Memory B cell (primary cell): ENCODE results near the gene DBH.
A peak's percentile ranks its signal among the peaks of the same experiment; 100 is the strongest.

Experiments used
- ATAC-seq: fragments of 150-1000 bp; cut with Tn5 transposase; 2 replicates; pipeline ENCODE4 v1.10.0; 2021; ENCODE audit warnings: low read depth, mild to moderate bottlenecking, moderate library complexity
- DNase-seq, 2 donors: peaks; one replicate each; pipeline ENCODE4 v3.0.0; 2022; ENCODE audit warnings: low spot score in 2 of 2
- H3K27ac Mint-ChIP-seq: one replicate; pipeline ENCODE4 v1.8.0; 2022; ENCODE audit warnings: mild to moderate bottlenecking, moderate library complexity, mixed read lengths
- H3K27me3 Mint-ChIP-seq: one replicate; pipeline ENCODE4 v1.8.0; 2022; ENCODE audit warnings: mixed read lengths
- H3K36me3 Mint-ChIP-seq: one replicate; pipeline ENCODE4 v1.8.0; 2022; ENCODE audit warnings: mild to moderate bottlenecking, mixed read lengths
- H3K4me1 Mint-ChIP-seq: one replicate; pipeline ENCODE4 v1.8.0; 2022; ENCODE audit warnings: mixed read lengths
- H3K4me3 Mint-ChIP-seq: one replicate; pipeline ENCODE4 v1.8.0; 2022; ENCODE audit warnings: mild to moderate bottlenecking, moderate library complexity, mixed read lengths
- H3K9me3 Mint-ChIP-seq: one replicate; pipeline ENCODE4 v1.8.0; 2022; ENCODE audit warnings: mixed read lengths

DBH gene

DNA sequence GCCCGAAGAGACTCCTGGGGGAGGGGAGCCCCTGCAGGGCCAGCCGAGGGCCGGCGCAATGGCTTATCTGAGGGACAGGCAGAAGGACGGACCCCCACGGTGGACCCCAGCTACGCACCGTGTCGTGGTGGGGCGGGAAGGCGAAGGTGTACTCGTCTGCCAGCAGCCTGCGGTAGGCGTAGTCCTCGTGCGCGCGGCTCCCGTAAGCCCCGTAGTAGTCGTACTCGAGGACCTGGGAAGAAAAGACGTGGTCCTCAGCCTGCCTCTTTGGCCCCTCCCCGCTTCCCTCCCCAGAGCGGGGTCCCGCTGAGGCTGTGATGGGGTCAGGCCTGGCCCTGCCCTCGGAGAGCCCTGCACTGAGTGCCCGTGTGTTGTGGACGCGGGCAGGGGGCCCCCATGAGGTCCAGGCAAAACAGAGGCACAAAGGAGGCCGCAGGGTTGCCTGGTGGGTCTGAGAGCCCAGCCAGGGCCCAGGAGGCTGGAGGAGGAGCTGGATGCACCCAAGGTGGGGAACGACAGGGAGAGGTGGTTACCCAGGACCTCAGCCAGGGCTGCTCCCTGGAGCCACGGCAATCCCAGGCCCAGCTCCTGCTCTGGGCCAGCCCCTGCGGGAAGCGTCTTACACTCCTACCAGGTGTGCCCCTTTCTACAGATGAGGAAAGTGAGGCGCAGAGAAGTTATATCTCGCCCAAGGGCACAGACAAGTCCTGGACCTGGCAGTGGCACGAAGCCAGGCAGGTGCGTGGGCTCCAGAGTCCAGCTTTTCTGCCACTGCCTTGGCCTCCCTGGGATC, 66.8 kb downstream of the DBH start:
- Mint-ChIP-seq H3K27me3 (peaks cover 24% of the 10 kb centered on the region), H3K4me1 (peaks cover 3% of the 10 kb centered on the region), H3K27ac (no peak overlapping the region), H3K9me3 (peaks cover 2% of the 10 kb centered on the region), H3K4me3 (peak overlapping the region; percentile 32), H3K36me3 (peaks cover 2% of the 10 kb centered on the region)
- DNase-seq = no peak
- ATAC-seq = no peak

DNA sequence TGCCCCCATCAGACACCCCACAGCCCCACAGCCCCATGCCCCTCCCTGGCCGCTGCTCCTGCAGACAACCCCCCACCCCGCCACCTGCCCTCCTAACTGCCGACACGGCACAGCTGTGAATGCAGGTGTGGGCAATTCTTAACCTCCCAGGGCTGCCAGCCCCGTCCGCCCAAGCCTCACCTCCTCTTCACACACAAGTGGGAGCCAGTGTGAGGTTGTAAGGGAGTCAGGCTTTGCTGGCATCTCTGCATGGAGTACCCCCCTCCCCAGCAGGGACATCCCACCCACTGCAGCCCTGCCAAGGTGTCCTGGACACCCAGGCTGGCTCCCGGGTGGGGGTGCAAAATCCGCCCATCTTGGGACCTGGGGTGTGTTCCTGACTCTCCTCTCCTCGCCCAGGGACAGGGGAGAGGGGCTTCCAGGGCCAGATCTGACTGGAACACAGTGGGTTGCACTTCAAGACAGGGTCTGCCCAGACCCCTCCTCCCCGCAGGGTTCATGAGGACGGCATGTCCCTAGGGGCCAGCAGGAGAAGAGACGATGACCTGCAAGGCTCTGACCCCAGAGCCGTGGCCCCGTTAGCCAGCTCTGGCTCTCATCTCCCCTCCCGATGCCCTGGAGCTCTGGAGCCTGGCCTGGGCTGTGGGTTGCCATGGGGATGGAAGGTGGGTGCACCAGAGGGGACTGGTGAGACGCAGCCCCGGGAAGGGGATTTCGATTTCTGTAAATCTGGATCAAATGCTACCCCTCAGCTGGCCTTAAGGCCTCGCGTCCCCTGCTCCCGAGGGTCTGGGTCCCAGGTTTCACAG, 67.6 kb downstream of the DBH start:
- Mint-ChIP-seq H3K36me3 (no peaks in the 10 kb centered on the region), H3K27ac (no peak overlapping the region), H3K27me3 (peaks cover 22% of the 10 kb centered on the region), H3K9me3 (no peaks in the 10 kb centered on the region), H3K4me3 (no peak overlapping the region), H3K4me1 (peaks cover 3% of the 10 kb centered on the region)
- no peak for DNase-seq
- ATAC-seq = no peak

DNA sequence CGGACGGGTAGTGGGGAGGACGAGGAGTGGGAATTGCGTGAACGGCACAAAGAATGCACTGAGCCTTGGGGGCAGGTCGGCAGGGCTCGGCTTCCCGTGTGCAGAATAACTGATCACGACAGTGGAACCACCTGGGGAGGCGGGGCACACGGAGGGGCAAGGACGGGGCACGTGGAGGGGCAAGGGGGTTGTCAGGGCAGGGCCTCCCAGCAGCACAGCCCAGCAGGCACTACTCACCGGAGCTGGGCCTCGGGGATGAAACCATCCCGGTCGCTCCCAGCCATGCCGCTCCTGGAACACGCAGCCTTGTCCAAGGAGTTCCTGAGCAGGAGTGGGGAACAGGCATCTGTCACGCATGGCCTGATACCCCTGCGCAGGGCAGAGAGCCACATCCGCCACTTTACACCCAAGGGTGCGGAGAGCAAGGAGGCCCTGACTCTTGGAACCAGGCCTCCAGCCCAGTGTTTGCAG, 68.6 kb downstream of the DBH start:
- DNase-seq = no peak
- no peaks in the 10 kb centered on the region for H3K36me3 Mint-ChIP-seq
- H3K4me3 Mint-ChIP-seq = no peak overlapping the region
- ATAC-seq = no peak
- H3K27me3 Mint-ChIP-seq = peaks cover 20% of the 10 kb centered on the region
- peaks cover 3% of the 10 kb centered on the region for H3K4me1 Mint-ChIP-seq
- H3K9me3 Mint-ChIP-seq = no peaks in the 10 kb centered on the region
- no peak overlapping the region for H3K27ac Mint-ChIP-seq

GRCh38 chr9:133705576-133705975, 69.4 kb downstream of the DBH start:
- DNase-seq (no peak), ATAC-seq (no peak)
- Mint-ChIP-seq H3K27me3 (peaks cover 18% of the 10 kb centered on the region), H3K9me3 (no peaks in the 10 kb centered on the region), H3K4me1 (peaks cover 3% of the 10 kb centered on the region), H3K4me3 (no peak overlapping the region), H3K36me3 (no peaks in the 10 kb centered on the region), H3K27ac (no peak overlapping the region)

- Mint-ChIP-seq H3K9me3 (no peaks in the 10 kb centered on the region), H3K27me3 (peaks cover 18% of the 10 kb centered on the region), H3K27ac (no peak overlapping the region), H3K4me3 (no peak overlapping the region), H3K4me1 (peaks cover 3% of the 10 kb centered on the region), H3K36me3 (no peaks in the 10 kb centered on the region)
- no peak for DNase-seq
- no peak for ATAC-seq
Observed at GRCh38 chr9:133706307-133707050, 70.3 kb downstream of the DBH start.

- Mint-ChIP-seq H3K27me3 (peaks cover 12% of the 10 kb centered on the region), H3K27ac (no peak overlapping the region), H3K36me3 (no peaks in the 10 kb centered on the region), H3K4me3 (no peak overlapping the region), H3K4me1 (no peaks in the 10 kb centered on the region), H3K9me3 (no peaks in the 10 kb centered on the region)
- DNase-seq = no peak
- ATAC-seq = no peak
Observed at GRCh38 chr9:133707065-133707762, 71.1 kb downstream of the DBH start.

DNA sequence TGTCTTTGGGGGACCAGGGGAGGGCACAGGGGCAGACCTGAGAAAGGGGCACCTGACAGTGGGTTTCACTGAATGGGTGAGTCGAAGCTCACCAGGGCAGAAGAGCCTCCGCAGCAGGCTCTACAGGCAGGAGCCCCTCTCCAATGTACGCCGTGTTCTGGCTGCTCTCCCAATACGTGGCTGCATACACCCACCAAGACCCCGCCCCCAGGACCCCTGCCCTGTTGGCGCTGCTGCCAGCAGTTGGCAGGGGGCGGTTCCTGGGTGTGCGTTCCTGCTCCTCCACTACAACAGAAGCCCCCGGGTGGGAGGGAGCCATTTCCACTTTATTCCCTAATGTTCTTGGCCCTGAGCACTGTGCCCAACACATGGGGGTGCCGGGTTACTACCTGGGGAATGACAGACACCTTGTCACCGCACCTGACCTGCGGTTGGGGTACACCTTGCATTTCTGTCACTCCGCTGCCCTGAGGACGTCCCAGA, 71.6 kb downstream of the DBH start:
- Mint-ChIP-seq H3K9me3 (no peaks in the 10 kb centered on the region), H3K4me1 (no peaks in the 10 kb centered on the region), H3K27me3 (peaks cover 17% of the 10 kb centered on the region), H3K36me3 (no peaks in the 10 kb centered on the region), H3K4me3 (no peak overlapping the region), H3K27ac (no peak overlapping the region)
- ATAC-seq (no peak), DNase-seq (no peak)

GRCh38 chr9:133708246-133709014, 72.3 kb downstream of the DBH start:
- Mint-ChIP-seq H3K9me3 (no peaks in the 10 kb centered on the region), H3K36me3 (no peaks in the 10 kb centered on the region), H3K4me1 (no peaks in the 10 kb centered on the region), H3K4me3 (no peak overlapping the region), H3K27ac (no peak overlapping the region), H3K27me3 (peaks cover 17% of the 10 kb centered on the region)
- DNase-seq = no peak
- no peak for ATAC-seq
